ENCODE results near the gene CTNNAL1. TPM values are rescaled to one million over a fixed set of nuclear protein-coding genes. Genes with fewer than 3 reads are reported as not detected.

The CTNNAL1 gene
- total RNA-seq, 2 experiments from 2014 or later, result 4.9 to 5.3 TPM

GRCh38 chr9:109012009-109012875 lies 1.1 kb downstream of the CTNNAL1 start:
- H3K27ac ChIP-seq (ENCODE audit: low read depth in 1 of 2, low read length in 2 of 2), result peak overlapping the region in 1 of 2 donors; percentile 29
- CTCF ChIA-PET, result no interaction called here
- peak overlapping the region; percentile 86 for H3K27ac Mint-ChIP-seq
- H3K4me1 ChIP-seq (ENCODE audit: insufficient read depth, low read length), result peaks cover 16% of the 10 kb centered on the region
- H3K9me3 Mint-ChIP-seq, result no peaks in the 10 kb centered on the region
- no peaks in the 10 kb centered on the region for H3K27me3 ChIP-seq (ENCODE audit: control insufficient read depth in 1 of 2, insufficient read depth in 2 of 2, low read length in 2 of 2)
- peak overlapping the region; percentile 65 for H3K4me3 ChIP-seq (ENCODE audit: low read length)
- DNase-seq (peak; percentile 1 to 68 (median 25)), ATAC-seq (ENCODE audit: poor library complexity) (peak; percentile 27)
- POLR2A ChIA-PET, result no interaction called here
- H3K4me1 Mint-ChIP-seq (ENCODE audit: low read depth), result peaks cover 32% of the 10 kb centered on the region
- peaks cover 13% of the 10 kb centered on the region for H3K36me3 Mint-ChIP-seq (ENCODE audit: low read depth)
- no peaks in the 10 kb centered on the region for H3K36me3 ChIP-seq (ENCODE audit: insufficient read depth, low read length)
- intact Hi-C loops (cut with DNase I, micrococcal nuclease), result loop anchor here (2.0 to 5.0 kb wide), 5 partner anchors 77 to 109 kb away; partner anchors contain the start of genes ABITRAM (in 2 of the 2) and ELP1 (in 2 of the 2)
- H3K27me3 Mint-ChIP-seq, result peaks cover 10% of the 10 kb centered on the region
- H3K4me3 Mint-ChIP-seq, result peak overlapping the region; percentile 94
- H3K9me3 ChIP-seq (ENCODE audit: control insufficient read depth in 1 of 2, insufficient read depth in 1 of 2, low read length in 2 of 2), result no peaks in the 10 kb centered on the region
- no peak for TF ChIP-seq CTCF (IDR thresholded peaks at IDR 0.05)

DNA sequence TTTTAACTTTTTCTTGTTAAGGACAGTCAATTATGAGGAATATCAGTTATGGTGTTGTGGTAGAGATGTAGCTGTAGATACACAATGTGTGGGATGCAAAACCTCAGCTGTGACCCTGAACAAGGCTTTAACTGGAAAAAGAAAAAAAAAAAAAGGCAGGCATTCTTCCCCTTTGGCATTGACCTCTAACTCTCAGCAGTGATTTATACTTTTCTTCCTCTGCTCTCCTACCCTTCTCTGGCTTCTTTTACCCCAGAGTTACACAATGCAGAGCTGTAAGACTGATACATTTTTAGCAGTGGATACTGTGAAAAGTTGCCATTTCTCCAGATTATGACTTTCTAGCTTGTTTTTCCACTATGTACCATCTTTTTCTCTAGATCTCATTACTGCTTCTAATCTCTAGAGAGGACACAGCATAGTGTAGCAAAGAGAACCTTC lies 2.0 kb downstream of the CTNNAL1 start:
- Mint-ChIP-seq H3K4me1 (ENCODE audit: low read depth) (peaks cover 32% of the 10 kb centered on the region), H3K27me3 (peaks cover 10% of the 10 kb centered on the region), H3K9me3 (no peaks in the 10 kb centered on the region), H3K4me3 (peak overlapping the region; percentile 94), H3K27ac (peak overlapping the region; percentile 86), H3K36me3 (ENCODE audit: low read depth) (peaks cover 13% of the 10 kb centered on the region)
- intact Hi-C loops (cut with DNase I, micrococcal nuclease), result loop anchor here (5.0 kb wide), 3 partner anchors 79 to 101 kb away; partner anchors contain the start of genes ABITRAM (in 1 of the 2) and ELP1 (in 1 of the 2)
- TF ChIP-seq CTCF (IDR thresholded peaks at IDR 0.05), result no peak
- ChIA-PET CTCF (no interaction called here), POLR2A (interaction anchor here (0.6 kb wide), 1 partner anchor 42 kb away, joined by 3 read pairs; no protein-coding TSS in a partner anchor)
- Histone ChIP-seq H3K9me3 (ENCODE audit: control insufficient read depth in 1 of 2, insufficient read depth in 1 of 2, low read length in 2 of 2) (no peaks in the 10 kb centered on the region), H3K36me3 (ENCODE audit: insufficient read depth, low read length) (no peaks in the 10 kb centered on the region), H3K4me1 (ENCODE audit: insufficient read depth, low read length) (peaks cover 16% of the 10 kb centered on the region), H3K27me3 (ENCODE audit: control insufficient read depth in 1 of 2, insufficient read depth in 2 of 2, low read length in 2 of 2) (no peaks in the 10 kb centered on the region), H3K27ac (ENCODE audit: low read depth in 1 of 2, low read length in 2 of 2) (no peak overlapping the region), H3K4me3 (ENCODE audit: low read length) (no peak overlapping the region)
- no peak for DNase-seq
- no peak for ATAC-seq (ENCODE audit: poor library complexity)

GRCh38 chr9:109010746-109011145 lies 2.6 kb downstream of the CTNNAL1 start:
- CTCF ChIA-PET, result interaction anchor here (1.2 kb wide), 1 partner anchor 104 kb away, joined by 3 read pairs; no protein-coding TSS in a partner anchor
- peaks cover 10% of the 10 kb centered on the region for H3K27me3 Mint-ChIP-seq
- H3K4me1 ChIP-seq (ENCODE audit: insufficient read depth, low read length), result peaks cover 16% of the 10 kb centered on the region
- peaks cover 13% of the 10 kb centered on the region for H3K36me3 Mint-ChIP-seq (ENCODE audit: low read depth)
- intact Hi-C loops (cut with DNase I, micrococcal nuclease), result loop anchor here (5.0 kb wide), 3 partner anchors 78 to 102 kb away; partner anchors contain the start of genes ABITRAM (in 1 of the 2) and ELP1 (in 1 of the 2)
- peaks cover 32% of the 10 kb centered on the region for H3K4me1 Mint-ChIP-seq (ENCODE audit: low read depth)
- peak overlapping the region; percentile 76 for H3K4me3 Mint-ChIP-seq
- no peaks in the 10 kb centered on the region for H3K36me3 ChIP-seq (ENCODE audit: insufficient read depth, low read length)
- peak; percentile 47 for ATAC-seq (ENCODE audit: poor library complexity)
- no peaks in the 10 kb centered on the region for H3K27me3 ChIP-seq (ENCODE audit: control insufficient read depth in 1 of 2, insufficient read depth in 2 of 2, low read length in 2 of 2)
- H3K27ac Mint-ChIP-seq, result peak overlapping the region; percentile 86
- POLR2A ChIA-PET, result interaction anchor here (0.6 kb wide), 1 partner anchor 41 kb away, joined by 3 read pairs; no protein-coding TSS in a partner anchor
- H3K9me3 Mint-ChIP-seq, result no peaks in the 10 kb centered on the region
- no peak for TF ChIP-seq CTCF (IDR thresholded peaks at IDR 0.05)
- H3K9me3 ChIP-seq (ENCODE audit: control insufficient read depth in 1 of 2, insufficient read depth in 1 of 2, low read length in 2 of 2), result no peaks in the 10 kb centered on the region
- H3K4me3 ChIP-seq (ENCODE audit: low read length), result no peak overlapping the region
- peak in 13 of 14 experiments; percentile 5 to 71 (median 44) for DNase-seq
- no peak overlapping the region for H3K27ac ChIP-seq (ENCODE audit: low read depth in 1 of 2, low read length in 2 of 2)
